ENCODE data around the gene COX7A1.
"Not testable (repeated sequence)": the region's sequence is repeated elsewhere in the genome, so short reads cannot be mapped to it uniquely, and the experiment has no call there.

Gene COX7A1

GRCh38 chr19:36152352-36153091 lies at the start of gene COX7A1:
Gene COX7A1 (minus strand): TSS chr19:36152447. CDS start chr19:36152407, 40 bp downstream.
- no peak for DNase-seq

- no peak for DNase-seq
Observed at GRCh38 chr19:36201684-36202083, 49.4 kb upstream of the COX7A1 start.

DNA sequence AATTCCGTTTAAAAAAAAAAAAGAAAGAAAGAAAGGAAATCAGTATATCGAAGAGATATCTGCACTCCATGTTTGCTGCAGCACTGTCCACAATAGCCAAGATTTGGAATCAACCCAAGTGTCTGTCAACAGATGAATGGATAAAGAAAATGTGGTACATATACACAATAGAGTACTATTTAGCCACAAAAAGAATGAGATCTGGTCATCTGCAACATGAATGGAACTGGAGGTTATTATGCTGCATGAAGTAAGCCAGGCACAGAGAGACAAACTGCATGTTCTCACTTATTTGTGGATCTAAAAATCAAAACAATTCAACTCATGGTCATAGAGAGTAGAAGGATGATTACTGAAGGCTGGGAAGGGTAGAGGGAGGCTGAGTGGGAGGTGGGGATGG lies 45.9 kb upstream of the COX7A1 start:
- DNase-seq, result no peak

- no peak for DNase-seq
Observed at GRCh38 chr19:36196249-36196648, 44.0 kb upstream of the COX7A1 start.

GRCh38 chr19:36186722-36187121 lies 34.5 kb upstream of the COX7A1 start:
- DNase-seq, result not testable (repeated sequence)

- no peak for DNase-seq
Observed at GRCh38 chr19:36183245-36183628, 31.0 kb upstream of the COX7A1 start.

GRCh38 chr19:36182612-36183244 lies 30.5 kb upstream of the COX7A1 start:
- DNase-seq, result no peak

DNA sequence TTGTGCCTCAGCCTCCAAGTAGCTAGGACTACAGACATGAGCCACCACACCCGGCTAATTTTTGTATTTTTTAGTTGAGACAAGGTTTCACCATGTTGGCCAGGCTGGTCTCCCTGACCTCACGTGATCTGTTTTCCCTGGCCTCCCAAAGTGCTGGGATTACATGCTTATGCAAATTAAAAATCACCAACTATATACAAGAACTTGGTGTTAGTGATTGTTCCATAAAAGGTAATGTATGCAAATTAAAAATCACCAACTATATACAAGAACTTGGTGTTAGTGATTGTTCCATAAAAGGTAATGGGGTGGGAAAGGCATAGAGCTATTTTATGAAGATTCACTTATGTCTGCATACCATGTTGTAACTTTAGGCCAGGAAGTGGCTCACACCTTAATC lies 26.8 kb upstream of the COX7A1 start:
- not testable (repeated sequence) for DNase-seq

GRCh38 chr19:36173846-36174245 lies 21.6 kb upstream of the COX7A1 start:
- not testable (repeated sequence) for DNase-seq

GRCh38 chr19:36172852-36173251 lies 20.6 kb upstream of the COX7A1 start:
- DNase-seq, result no peak

DNA sequence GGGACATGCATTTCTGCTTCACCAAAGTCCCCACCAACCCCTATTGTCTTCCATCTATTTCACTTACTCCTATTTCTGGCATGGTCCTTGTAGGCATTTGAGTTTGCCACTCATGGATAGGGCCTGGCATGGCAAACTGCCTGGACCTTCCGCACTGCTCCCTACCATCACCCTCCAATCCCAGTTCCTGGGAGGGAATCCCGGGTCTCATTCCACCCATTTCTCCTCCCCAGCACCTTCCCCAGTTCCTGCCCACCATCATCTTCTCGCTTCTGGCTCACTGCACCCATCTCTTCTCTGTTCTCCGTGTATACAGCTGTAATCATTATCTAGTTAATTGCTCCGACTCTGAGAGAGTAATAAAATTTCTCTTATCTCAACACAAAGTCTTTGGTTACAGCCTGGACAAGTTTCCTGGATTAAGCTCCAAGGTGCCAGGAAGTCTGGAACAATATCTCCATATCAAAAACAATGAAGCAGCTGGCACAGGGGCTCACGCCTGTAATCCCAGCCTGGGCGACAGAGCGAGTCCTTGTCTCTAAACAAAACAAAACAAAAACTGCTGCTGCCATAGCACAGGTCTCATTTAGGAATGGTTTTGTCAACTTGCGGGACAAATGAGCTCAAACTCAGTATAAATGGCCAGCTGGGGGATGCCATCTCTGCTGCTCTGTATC lies 17.0 kb upstream of the COX7A1 start:
- DNase-seq, result no peak

GRCh38 chr19:36163813-36164212 lies 11.6 kb upstream of the COX7A1 start:
- no peak for DNase-seq

- DNase-seq, result no peak
Observed at GRCh38 chr19:36160821-36161596, 8.8 kb upstream of the COX7A1 start.

- DNase-seq, result no peak
Observed at GRCh38 chr19:36153126-36153525, 879 bp upstream of the COX7A1 start.

GRCh38 chr19:36152019-36152351 lies 262 bp downstream of the COX7A1 start:
- no peak for DNase-seq

- DNase-seq, result no peak
Observed at GRCh38 chr19:36151144-36152018, 866 bp downstream of the COX7A1 start.

- no peak for DNase-seq
Observed at GRCh38 chr19:36150586-36150985, 1.7 kb downstream of the COX7A1 start.

DNA sequence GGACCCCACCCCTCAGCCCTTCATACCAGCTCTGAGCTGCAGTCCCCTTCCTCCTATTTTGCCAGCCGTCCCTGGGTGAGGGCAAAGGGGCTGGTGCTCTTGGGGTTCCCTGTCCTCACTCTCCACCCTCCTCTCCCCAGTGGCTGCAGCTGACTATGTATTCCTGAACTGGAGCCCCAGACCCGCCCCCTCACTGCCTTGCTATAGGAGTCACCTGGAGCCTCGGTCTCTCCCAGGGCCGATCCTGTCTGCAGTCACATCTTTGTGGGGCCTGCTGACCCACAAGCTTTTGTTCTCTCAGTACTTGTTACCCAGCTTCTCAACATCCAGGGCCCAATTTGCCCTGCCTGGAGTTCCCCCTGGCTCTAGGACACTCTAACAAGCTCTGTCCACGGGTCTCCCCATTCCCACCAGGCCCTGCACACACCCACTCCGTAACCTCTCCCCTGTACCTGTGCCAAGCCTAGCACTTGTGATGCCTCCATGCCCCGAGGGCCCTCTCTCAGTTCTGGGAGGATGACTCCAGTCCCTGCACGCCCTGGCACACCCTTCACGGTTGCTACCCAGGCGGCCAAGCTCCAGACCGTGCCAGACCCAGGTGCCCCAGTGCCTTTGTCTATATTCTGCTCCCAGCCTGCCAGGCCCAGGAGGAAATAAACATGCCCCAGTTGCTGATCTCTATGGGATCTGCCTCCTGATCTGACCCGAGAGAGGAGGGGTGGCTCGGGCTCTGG lies 2.4 kb downstream of the COX7A1 start:
- DNase-seq, result no peak

DNA sequence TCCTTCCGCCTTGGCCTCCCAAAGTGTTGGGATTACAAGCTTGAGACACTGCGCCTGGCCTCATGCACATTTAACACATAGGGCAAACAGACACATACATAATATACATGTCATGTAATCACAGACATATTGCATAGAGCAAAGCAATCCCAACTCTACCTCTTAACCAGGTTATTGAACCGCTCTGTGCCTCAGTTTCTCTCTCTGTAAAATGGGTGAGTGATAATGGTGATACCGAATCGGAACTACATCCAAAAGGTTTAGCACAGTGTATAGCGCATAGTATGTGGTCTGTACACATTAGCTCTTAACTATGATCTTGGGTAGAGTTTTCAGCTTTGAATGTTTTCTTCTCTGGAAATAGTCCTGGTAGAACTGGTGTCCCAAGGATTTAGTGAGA lies 7.6 kb downstream of the COX7A1 start:
- no peak for DNase-seq

DNA sequence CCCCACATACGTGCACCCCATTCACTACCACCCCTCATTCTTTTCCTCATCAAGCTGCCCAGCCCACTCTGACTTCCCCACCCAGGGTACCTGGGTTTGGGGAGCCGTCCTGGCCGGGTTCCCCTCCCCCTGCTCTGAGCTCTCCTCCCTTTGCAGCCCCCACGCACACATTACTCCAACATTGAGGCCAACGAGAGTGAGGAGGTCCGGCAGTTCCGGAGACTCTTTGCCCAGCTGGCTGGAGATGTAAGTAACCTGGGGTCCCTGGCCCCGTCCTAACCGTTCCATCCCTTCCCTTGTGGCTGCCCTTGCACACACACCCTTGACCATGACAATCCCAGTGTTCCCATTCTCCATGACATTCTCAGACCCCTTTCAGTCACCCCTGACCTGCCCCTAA lies 9.8 kb downstream of the COX7A1 start:
- DNase-seq, result no peak

GRCh38 chr19:36142046-36142445 lies 10.2 kb downstream of the COX7A1 start:
- no peak for DNase-seq
